Endothelial cell of umbilical vein (primary cell): Measurements from ENCODE around the gene RAMP1. TPM values are rescaled to one million over a fixed set of nuclear protein-coding genes. Genes with fewer than 3 reads are reported as not detected.

ENCODE experiments used
- BruUV-seq: library from RNA; stranded (reverse); fragments of 400-500 nt; replicated peaks from 2 replicates; lab custom pipeline; 2021; lab: Mats Ljungman, UMichigan
- CTCF ChIA-PET: fragments of 300-600, 350-600 bp; sonication (Branson Sonifier 250); formaldehyde crosslinking; loops from one replicate; lab custom pipeline; 2021; ENCODE audit warnings: antibody characterized with exemption, inconsistent platforms; lab: Charles Lee
- POLR2A ChIA-PET: fragments of 300-600, 350-600 bp; sonication (Branson Sonifier 250); formaldehyde crosslinking; loops from one replicate; lab custom pipeline; 2021; ENCODE audit warnings: antibody characterized with exemption, inconsistent platforms; lab: Charles Lee
- DNase-seq: peaks from one replicate; pipeline ENCODE4 v3.0.0-alpha.2; 2011; ENCODE audit warnings: low read depth, low spot score
- FAIRE-seq: peaks from 2 replicates; lab custom pipeline; 2011; peaks lifted over from hg19 to GRCh38; lab: Jason Lieb, UNC
- H2AFZ ChIP-seq: 2 replicates; pipeline ENCODE4 v1.6.0; 2012; ENCODE audit warnings: low read depth, low read length, control low read depth, inconsistent platforms
- H3K27ac ChIP-seq: 2 replicates; pipeline ENCODE4 v1.5.1; 2011; ENCODE audit warnings: low read depth, mild to moderate bottlenecking, control low read depth, low read length, moderate library complexity; ENCODE audit not compliant: insufficient read depth
- H3K27me3 ChIP-seq, 2 experiments: 2 replicates each; pipeline versions ENCODE4 v1.6.0 to v1.6.1; 2011; ENCODE audit warnings: low read length in 2 of 2, mixed read lengths in 1 of 2; ENCODE audit not compliant: control insufficient read depth in 2 of 2, insufficient read depth in 2 of 2
- H3K36me3 ChIP-seq, 2 experiments: 2 replicates in 1 of 2; 3 replicates in 1 of 2; pipeline ENCODE4 v1.5.1; 2011; ENCODE audit warnings: low read length in 2 of 2, mild to moderate bottlenecking in 1 of 2, moderate library complexity in 1 of 2; ENCODE audit not compliant: control insufficient read depth in 2 of 2, insufficient read depth in 2 of 2; ENCODE audit errors: extremely low read depth in 1 of 2
- H3K4me1 ChIP-seq: 3 replicates; pipeline ENCODE4 v1.5.1; 2011; ENCODE audit warnings: mild to moderate bottlenecking, low read length; ENCODE audit not compliant: control insufficient read depth, insufficient read depth; ENCODE audit errors: extremely low read depth
- H3K4me2 ChIP-seq: 2 replicates; pipeline ENCODE4 v1.6.1; 2011; ENCODE audit warnings: low read length, control low read depth, mixed read lengths; ENCODE audit not compliant: insufficient read depth
- H3K4me3 ChIP-seq, 3 experiments: fragments of 200-600 bp in 1 of 3; sonication (generic), shearing (Covaris generic) in 1 of 3; replicated peaks in 1 of 3; 2 replicates each; pipeline ENCODE4 v1.5.1; 2011 to 2016; ENCODE audit warnings: control low read depth in 3 of 3, low read length in 3 of 3, mild to moderate bottlenecking in 2 of 3, inconsistent platforms in 1 of 3, low read depth in 1 of 3, moderate library complexity in 1 of 3; ENCODE audit not compliant: insufficient read depth in 1 of 3
- H3K79me2 ChIP-seq: 2 replicates; pipeline ENCODE4 v1.6.0; 2012; ENCODE audit warnings: low read length, inconsistent platforms; ENCODE audit not compliant: control insufficient read depth, insufficient read depth
- H3K9ac ChIP-seq: replicated peaks from 2 replicates; pipeline ENCODE3; 2011; ENCODE audit warnings: low read length, control low read depth; ENCODE audit not compliant: insufficient read depth; ENCODE audit errors: extremely low read depth
- H3K9me1 ChIP-seq: replicated peaks from 3 replicates; pipeline ENCODE4 v1.6.0; 2011; ENCODE audit warnings: mild to moderate bottlenecking, low read length; ENCODE audit not compliant: control insufficient read depth, insufficient read depth; ENCODE audit errors: extremely low read depth
- H3K9me3 ChIP-seq: replicated peaks from 2 replicates; pipeline ENCODE4 v1.5.1; 2012; ENCODE audit warnings: low read length, inconsistent platforms; ENCODE audit not compliant: control insufficient read depth, insufficient read depth
- H4K20me1 ChIP-seq: replicated peaks from 2 replicates; pipeline ENCODE3; 2011; ENCODE audit warnings: mild to moderate bottlenecking, low read length; ENCODE audit not compliant: control insufficient read depth, insufficient read depth; ENCODE audit errors: extremely low read depth
- EZH2 ChIP-seq: IDR thresholded peaks from 2 replicates; pipeline ENCODE4 v1.6.1; 2012; ENCODE audit warnings: borderline replicate concordance, low read depth, mild to moderate bottlenecking, moderate library complexity, low read length, inconsistent platforms; ENCODE audit not compliant: severe bottlenecking
- FOS ChIP-seq: IDR thresholded peaks from 2 replicates; pipeline ENCODE4 v1.6.1; 2011; ENCODE audit warnings: mild to moderate bottlenecking, low read length, moderate library complexity, borderline replicate concordance; ENCODE audit not compliant: insufficient read depth
- GATA2 ChIP-seq: IDR thresholded peaks from 2 replicates; pipeline ENCODE4 v1.7.0; 2011; ENCODE audit warnings: low read depth, mild to moderate bottlenecking, moderate library complexity, mixed read lengths, low read length; ENCODE audit not compliant: insufficient read length, insufficient read depth
- JUN ChIP-seq: IDR thresholded peaks from 2 replicates; pipeline ENCODE4 v1.6.1; 2011; ENCODE audit warnings: borderline replicate concordance, low read depth; ENCODE audit not compliant: insufficient read length, insufficient read depth
- MYC ChIP-seq: IDR thresholded peaks from one replicate; pipeline ENCODE4 v1.6.1; 2011; ENCODE audit warnings: mild to moderate bottlenecking, low read depth, low read length
- POLR2A ChIP-seq: IDR thresholded peaks from 2 replicates; pipeline ENCODE4 v1.6.1; 2012; ENCODE audit warnings: low read depth, mild to moderate bottlenecking, control low read depth, low read length
- POLR2AphosphoS5 ChIP-seq: IDR thresholded peaks from 2 replicates; pipeline ENCODE4 v1.6.1; 2012; ENCODE audit warnings: low read depth, mild to moderate bottlenecking, control low read depth, low read length, moderate library complexity; ENCODE audit not compliant: insufficient read depth
- dilution Hi-C: fragments of 300-500 bp; cut with MboI; formaldehyde crosslinking; loops from one replicate; pipeline ENCODE4 v1.15.0; 2019; ENCODE audit warnings: low sequenced_read_pairs; ENCODE audit not compliant: extremely low pct_ligation_motif_present
- intact Hi-C: fragments of 100-400 bp; cut with micrococcal nuclease; formaldehyde crosslinking; loops from one replicate; pipeline ENCODE4 v1.10.0; 2022
- polyA plus RNA-seq, 4 experiments: library from polyadenylated mRNA; depleted of rRNA in 3 of 4; stranded (reverse) in 3 of 4; unstranded in 1 of 4; fragments of >200 nt; gene quantifications; 2 replicates each; pipeline versions ENCODE4 v1.2.1 to v1.2.3, GENCODE V29; 2011 to 2012; ENCODE audit warnings: missing spikeins in 1 of 4
- total RNA-seq: library from RNA; stranded (reverse); gene quantifications from 2 replicates; pipeline ENCODE4 v1.2.3, GENCODE V29; 2021
- TF ChIP-seq, protein P1 (sequence below), 2 donors: IDR thresholded peaks; 1 replicate in 1 of 2; 2 replicates in 1 of 2; pipeline ENCODE4 v1.5.1; 2011; ENCODE audit warnings: low read length in 2 of 2, mild to moderate bottlenecking in 2 of 2, moderate library complexity in 2 of 2, control low read depth in 1 of 2, inconsistent platforms in 1 of 2, low read depth in 1 of 2; ENCODE audit not compliant: insufficient read depth in 1 of 2; ENCODE audit errors: extremely low read depth in 1 of 2
- TF ChIP-seq, protein P2 (sequence below): IDR thresholded peaks from 2 replicates; pipeline ENCODE4 v1.6.1; 2011; ENCODE audit not compliant: insufficient read depth, insufficient read length

The RAMP1 gene
- total and polyA plus RNA-seq, 2 donors (not counting 3 experiments of a cell fraction or from before 2014, with no cell fraction given) = 0.18 TPM; not detected in 1

DNA sequence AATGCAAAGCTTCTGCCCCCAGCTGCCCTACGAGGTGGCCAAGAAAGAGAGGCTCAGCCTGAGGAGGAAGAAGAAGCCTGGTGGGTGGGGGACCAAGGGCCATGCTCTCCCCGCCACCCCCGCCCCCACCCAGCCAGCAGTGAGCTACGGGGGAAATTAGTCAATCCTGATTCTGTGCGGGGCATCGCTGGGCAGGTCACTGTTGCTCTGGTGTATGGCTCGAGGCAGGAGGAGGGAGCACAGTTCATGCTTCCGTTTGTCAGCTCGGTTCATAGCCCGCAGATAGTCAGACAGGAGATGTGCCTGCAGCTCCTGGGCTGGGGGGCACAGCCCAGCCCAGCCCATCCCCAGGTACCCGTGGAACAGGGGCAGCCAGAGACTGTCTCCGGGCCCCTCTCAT is 17.1 kb downstream of the RAMP1 start:
- Histone ChIP-seq H3K27ac (no peak overlapping the region), H3K36me3 (no peaks in the 10 kb centered on the region), H3K4me2 (no peak overlapping the region), H3K4me3 (no peak overlapping the region), H3K9ac (no peak overlapping the region), H3K4me1 (no peaks in the 10 kb centered on the region), H2AFZ (no peak overlapping the region), H3K79me2 (no peaks in the 10 kb centered on the region), H3K9me1 (no peaks in the 10 kb centered on the region), H4K20me1 (no peaks in the 10 kb centered on the region), H3K27me3 (no peaks in the 10 kb centered on the region), H3K9me3 (no peaks in the 10 kb centered on the region)
- dilution Hi-C loops = no loop called here
- DNase-seq (no peak), FAIRE-seq (no peak)
- CTCF ChIA-PET = interaction anchor here (0.7 kb wide), 1 partner anchor 8 kb away, joined by 3 read pairs; no protein-coding TSS in a partner anchor
- intact Hi-C loops = no loop called here
- TF ChIP-seq, protein P1, sequence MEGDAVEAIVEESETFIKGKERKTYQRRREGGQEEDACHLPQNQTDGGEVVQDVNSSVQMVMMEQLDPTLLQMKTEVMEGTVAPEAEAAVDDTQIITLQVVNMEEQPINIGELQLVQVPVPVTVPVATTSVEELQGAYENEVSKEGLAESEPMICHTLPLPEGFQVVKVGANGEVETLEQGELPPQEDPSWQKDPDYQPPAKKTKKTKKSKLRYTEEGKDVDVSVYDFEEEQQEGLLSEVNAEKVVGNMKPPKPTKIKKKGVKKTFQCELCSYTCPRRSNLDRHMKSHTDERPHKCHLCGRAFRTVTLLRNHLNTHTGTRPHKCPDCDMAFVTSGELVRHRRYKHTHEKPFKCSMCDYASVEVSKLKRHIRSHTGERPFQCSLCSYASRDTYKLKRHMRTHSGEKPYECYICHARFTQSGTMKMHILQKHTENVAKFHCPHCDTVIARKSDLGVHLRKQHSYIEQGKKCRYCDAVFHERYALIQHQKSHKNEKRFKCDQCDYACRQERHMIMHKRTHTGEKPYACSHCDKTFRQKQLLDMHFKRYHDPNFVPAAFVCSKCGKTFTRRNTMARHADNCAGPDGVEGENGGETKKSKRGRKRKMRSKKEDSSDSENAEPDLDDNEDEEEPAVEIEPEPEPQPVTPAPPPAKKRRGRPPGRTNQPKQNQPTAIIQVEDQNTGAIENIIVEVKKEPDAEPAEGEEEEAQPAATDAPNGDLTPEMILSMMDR (IDR thresholded peaks at IDR 0.05; ENCODE audit: extremely low read depth in 1 of 2, insufficient read depth in 1 of 2, low read depth in 1 of 2, low read length in 2 of 2) = no peak
- TF ChIP-seq POLR2A = no peak
- TF ChIP-seq, protein P2, sequence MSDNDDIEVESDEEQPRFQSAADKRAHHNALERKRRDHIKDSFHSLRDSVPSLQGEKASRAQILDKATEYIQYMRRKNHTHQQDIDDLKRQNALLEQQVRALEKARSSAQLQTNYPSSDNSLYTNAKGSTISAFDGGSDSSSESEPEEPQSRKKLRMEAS = no peak
- no peak for TF ChIP-seq EZH2
- no peak for TF ChIP-seq JUN
- TF ChIP-seq FOS = no peak
- no peak for TF ChIP-seq MYC
- no peak for TF ChIP-seq POLR2AphosphoS5
- TF ChIP-seq GATA2 = no peak
- POLR2A ChIA-PET = no interaction called here
- no TSS peak for BruUV-seq
